Mesenteric fat pad (tissue), 1 donor: ENCODE results near the gene SEMA3F. TPM values are rescaled to one million over a fixed set of nuclear protein-coding genes. Genes with fewer than 3 reads are reported as not detected.

Experiments
- DNase-seq: peaks from one replicate; pipeline ENCODE4 v3.0.0-alpha.2; 2020; ENCODE audit warnings: low spot score
- total RNA-seq: library from RNA; stranded (reverse); fragmentation: NEBNext Ultra II Directional; extraction: Animal tissue kit (Norgen Biotek cat#: 25700); gene quantifications from one replicate; pipeline ENCODE4 v1.2.1, GENCODE V29; 2021
- donor health status: DM: yes; HTN: yes; CAD: no.

Gene SEMA3F
- total RNA-seq, 1 donor from 2014 or later = 51.5 TPM

DNA sequence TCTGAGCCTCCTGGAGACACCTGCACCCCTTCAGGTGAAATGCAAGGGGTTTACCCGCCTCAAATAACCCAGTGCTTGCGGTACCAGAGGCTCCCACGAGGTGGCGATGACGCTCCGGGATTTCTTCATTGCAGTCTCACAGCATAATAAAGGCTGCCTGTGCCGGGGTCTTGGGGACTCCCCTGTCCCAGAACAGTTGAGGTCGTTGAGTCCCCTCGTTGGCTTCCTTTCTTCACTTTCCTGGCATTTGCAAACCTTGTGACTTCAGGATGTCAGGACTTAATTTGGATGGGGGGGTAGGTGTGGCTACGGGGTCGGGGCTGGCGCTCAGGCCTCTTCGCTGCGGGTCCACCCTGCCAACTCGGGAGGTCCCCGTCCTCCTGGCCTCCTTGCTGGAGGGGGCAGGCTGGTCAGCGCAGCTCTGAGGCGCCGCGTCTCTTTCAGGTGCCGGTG lies 37.6 kb downstream of the SEMA3F start:
- DNase-seq = no peak

GRCh38 chr3:50193286-50193685 lies 38.2 kb downstream of the SEMA3F start:
- DNase-seq = no peak

DNA sequence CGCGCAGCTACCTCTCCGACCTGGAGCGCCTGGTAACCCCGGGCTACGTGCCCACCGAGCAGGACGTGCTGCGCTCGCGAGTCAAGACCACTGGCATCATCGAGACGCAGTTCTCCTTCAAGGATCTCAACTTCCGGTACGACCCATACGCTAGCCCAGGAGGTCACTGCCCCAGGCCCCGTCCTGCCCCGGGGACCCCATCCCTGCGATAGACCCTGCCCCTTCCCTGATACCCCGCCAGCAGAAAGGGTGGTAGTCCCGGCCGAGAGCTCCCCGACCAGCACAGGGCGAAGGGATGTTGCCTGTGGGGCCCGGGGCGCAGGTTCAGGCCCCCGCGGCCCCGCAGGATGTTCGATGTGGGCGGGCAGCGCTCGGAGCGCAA lies 38.6 kb downstream of the SEMA3F start:
- no peak for DNase-seq

GRCh38 chr3:50194128-50194902 lies 39.2 kb downstream of the SEMA3F start:
- DNase-seq = no peak

DNA sequence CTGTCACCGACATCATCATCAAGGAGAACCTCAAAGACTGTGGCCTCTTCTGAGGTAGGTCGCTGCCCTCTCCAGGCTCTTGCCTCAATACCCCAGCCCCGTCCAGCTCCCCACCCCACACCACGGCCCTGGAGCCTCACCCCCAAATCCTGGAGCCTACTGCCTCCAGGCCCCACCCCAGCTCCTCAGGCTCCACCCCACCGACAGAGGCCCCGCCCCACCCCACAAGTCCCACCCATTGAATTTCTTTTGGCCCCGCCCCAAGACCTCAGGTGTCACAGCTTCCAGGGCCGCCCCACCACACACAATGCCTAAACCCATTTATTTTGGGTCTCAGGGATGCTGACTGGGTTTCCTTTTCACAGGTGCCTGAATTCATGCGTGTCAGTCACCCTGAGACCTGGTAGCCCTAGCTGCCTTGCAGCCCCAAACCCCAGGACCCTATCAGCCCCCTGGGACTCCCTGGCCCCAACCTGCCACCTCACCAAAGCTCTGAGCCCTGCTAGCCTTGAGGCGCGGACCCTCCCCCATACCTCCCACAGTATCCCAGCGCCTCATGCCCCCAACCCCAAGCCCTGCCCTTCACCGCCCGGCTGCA lies 39.9 kb downstream of the SEMA3F start:
- DNase-seq = no peak

DNA sequence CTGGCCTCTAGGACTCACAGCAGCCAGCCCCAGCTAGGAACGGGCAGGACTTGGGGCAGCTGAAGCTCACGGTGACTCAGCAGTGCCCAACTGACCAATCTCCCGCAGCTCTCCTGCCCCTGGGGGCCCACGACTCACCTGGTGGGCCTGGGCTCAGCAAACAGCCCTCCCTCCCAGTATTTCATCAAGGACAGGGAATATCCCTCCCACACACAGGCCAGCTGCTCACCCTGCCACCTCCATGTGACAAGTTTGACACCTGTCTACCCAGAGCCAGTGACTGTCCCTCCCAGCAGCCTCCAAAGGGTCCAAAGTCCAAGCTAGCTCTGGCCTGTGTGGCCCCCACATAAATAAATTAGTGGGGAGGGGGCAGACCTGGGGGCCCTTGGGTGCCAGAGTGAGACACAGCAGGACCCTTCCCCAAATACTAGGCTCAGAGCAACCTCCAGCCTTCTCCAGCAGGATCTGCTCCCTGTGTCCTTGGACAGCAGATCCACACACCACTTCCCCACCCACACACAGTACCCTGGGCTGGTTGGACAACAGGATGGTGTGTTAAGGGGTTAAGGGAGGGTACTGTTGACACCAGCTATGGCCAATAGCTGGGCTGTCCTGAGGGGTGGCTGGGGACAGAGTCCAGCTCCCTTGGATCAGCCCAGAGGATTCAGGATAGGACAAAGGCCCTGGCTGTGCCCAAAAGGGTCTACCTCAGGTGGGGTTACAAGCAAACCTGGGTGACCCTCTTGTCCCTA lies 40.6 kb downstream of the SEMA3F start:
- DNase-seq = no peak

GRCh38 chr3:50196253-50196801 lies 41.2 kb downstream of the SEMA3F start:
- no peak for DNase-seq

DNA sequence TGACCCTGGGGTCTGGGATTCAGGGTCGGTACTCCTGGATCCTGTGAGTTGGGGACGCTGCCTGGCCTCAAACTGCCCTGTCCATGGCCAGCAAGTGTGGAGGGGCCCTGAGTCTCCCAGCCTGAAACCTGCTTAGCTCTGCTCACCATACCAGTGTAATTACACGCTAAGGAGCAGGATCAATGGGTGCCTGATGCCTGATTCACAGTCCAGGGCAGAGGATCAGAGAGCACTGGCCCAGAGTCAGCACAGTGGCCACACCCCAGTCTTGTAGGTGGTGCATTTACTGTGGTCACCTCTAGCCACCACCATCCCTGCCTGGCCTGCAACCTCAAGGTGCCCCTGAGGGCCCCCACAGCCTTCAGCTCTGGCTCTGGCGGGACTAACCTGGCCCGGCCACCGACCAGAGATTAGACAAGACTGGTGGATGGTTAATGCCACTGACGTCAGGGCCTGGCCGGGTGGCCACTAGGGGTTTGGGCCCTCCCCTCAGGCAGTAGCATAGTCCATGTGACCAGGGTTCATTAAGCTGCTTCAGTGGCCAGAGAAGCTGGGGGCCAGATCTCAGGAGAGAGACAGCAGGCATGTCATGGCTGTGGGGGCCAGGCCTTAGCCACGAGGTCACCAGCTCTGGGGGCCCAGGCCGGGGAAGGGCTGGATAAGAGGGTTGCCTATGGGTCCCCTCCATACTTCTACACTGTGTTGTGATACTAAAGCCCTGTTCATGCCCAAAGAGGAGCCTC lies 46.6 kb downstream of the SEMA3F start:
- no peak for DNase-seq

DNA sequence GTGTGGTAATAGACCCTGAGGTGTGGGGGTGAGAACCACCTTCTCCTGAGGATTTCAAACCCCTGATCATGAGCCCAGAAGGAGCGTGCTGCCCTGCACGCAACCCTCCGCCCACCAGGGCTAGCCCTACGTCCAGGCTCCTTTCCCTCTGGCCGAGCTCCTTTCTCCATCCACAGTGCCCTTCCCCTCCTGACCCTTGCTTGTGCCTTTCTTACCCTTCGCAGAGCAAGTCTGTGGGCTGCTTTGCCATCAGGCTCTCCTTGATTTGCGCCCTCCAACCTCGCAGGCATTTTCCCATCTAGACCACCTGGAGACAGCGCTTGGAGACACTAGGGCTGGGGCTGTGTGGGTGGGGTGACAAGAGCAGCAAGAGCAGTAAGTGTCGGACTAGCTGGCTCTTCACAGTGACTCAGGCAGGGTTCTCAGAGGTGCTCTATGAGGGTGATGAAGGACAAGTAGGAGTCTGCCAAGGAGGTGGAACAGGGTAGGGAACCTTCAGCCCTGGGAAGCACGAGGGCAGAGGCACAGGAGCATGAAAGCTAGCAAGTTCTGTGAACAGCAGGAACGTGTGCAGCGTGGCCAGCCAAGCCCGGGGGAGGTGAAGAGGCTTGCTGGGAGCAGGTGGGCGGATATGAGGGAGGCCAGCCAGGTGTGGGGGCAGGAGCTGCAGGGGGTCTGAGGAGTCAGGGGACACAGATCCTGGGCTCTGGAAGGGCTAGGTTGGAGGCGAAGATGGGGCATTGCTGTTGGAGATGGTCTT lies 47.4 kb downstream of the SEMA3F start:
- DNase-seq = no peak

- no peak for DNase-seq
Observed at GRCh38 chr3:50203113-50203808, 48.1 kb downstream of the SEMA3F start.

- DNase-seq = no peak
Observed at GRCh38 chr3:50203809-50204803, 49.0 kb downstream of the SEMA3F start.

DNA sequence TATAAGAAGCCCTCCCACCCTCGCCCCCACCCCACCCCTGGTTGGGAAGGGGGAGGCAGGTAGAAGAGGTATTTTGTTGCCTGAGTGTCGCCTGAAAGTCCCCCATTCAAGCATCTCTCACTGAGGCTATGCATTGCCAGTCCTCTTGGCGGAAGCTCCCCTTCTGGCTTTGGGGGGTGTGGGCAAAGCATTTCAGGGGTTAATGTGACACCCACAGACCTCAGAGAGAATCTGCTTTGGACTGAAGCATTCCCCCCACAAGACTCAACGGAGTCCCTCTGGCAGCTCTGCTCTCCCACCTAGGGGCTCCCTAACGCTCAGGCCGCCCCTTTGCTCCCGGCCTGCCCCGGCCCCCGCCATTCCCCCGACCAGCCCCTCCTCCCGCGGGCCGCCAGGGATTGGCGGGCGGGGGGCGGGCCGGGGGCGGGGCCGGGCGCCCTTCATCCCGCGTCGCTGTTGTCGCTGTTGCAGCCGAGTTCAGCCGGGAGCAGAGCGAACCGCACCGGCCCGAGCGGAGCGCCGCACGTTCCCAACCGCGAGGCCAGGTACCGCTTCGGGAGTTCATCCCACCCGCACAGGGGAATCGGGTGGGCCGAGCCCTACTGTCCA lies 49.8 kb downstream of the SEMA3F start, which contains the start of gene SLC38A3:
Gene SLC38A3 (plus strand): TSS at position 468 of the 609 bp plus-strand sequence. CDS start 8,929 bp downstream, outside the sequence.
- DNase-seq = no peak

GRCh38 chr3:50205413-50206276 lies 50.5 kb downstream of the SEMA3F start:
- no peak for DNase-seq

DNA sequence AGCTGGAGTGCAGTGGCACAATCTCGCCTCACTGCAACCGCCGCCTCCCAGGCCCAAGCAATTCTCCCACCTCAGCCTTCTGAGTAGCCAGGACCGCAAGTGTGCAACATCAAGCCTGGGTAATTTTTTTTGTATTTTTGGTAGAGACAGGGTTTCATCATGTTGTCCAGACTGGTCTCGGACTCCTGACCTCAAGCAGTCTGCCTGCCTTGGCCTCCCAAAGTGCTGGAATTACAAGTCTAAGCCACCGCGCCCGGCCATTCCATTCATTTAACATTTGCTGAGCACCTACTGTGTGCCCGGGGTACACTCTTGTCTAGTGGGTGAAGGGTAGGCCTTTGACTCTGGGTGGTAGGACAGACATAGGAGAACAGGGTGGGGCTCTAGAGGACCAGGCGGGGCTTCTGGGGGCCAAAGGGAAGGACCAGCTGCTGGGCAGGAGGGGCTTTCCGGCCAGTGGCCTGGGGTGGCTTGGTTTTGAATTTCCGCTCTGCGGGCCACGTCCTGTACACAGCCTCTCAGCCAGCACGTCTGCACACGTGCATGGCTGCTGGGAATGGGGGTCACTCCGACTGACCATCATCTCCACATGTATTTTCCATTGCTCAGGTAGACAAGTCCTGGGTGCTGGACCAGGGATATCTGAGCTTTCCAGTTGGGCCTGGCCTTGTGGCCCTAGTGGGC lies 52.4 kb downstream of the SEMA3F start:
- no peak for DNase-seq

GRCh38 chr3:50208677-50209344 lies 53.7 kb downstream of the SEMA3F start:
- DNase-seq = no peak

DNA sequence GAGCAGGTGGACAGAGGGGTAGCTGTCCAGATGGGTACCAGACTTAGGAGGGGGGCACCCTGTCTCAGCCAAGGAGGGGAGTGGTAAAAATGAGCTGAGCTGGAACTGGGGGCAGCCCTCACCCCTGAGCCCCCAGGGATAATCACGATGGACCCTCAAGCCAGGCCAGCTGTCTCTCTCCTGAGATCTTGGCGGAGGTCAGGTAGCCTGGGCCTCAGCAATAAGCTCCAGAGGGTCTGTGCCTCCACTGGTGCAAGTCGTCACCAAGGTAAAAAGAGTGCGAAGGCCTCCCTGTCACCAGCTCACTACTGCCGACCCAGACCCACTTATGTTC lies 55.0 kb downstream of the SEMA3F start:
- DNase-seq = no peak
